H9 (cell line): ENCODE measurements around the gene ABCA7. TPM values are rescaled to one million over a fixed set of nuclear protein-coding genes. Genes with fewer than 3 reads are reported as not detected.
A peak's percentile ranks its signal among the peaks of the same experiment; 100 is the strongest.

ENCODE experiments used
- DNase-seq: peaks from one replicate; pipeline ENCODE4 v3.0.0-alpha.2; 2017
- H2AFZ ChIP-seq: one replicate; pipeline ENCODE4 v1.6.1; 2013; ENCODE audit warnings: mild to moderate bottlenecking, low read length, control low read depth, moderate library complexity
- H2AK5ac ChIP-seq: 2 replicates; pipeline ENCODE4 v1.6.1; 2013; ENCODE audit warnings: low read length, control low read depth, mixed read lengths; ENCODE audit not compliant: insufficient read length
- H2BK120ac ChIP-seq: one replicate; pipeline ENCODE4 v1.6.1; 2013; ENCODE audit warnings: low read depth, mild to moderate bottlenecking, low read length, control low read depth, inconsistent platforms; ENCODE audit not compliant: poor library complexity, severe bottlenecking
- H2BK12ac ChIP-seq: 2 replicates; pipeline ENCODE4 v1.6.1; 2013; ENCODE audit warnings: low read length, control low read depth, mixed read lengths, low read depth; ENCODE audit not compliant: insufficient read length
- H2BK15ac ChIP-seq: 2 replicates; pipeline ENCODE4 v1.6.1; 2013; ENCODE audit warnings: low read depth, low read length, control low read depth
- H2BK20ac ChIP-seq: one replicate; pipeline ENCODE4 v1.6.1; 2013; ENCODE audit warnings: low read depth, mild to moderate bottlenecking, low read length, control low read depth, inconsistent platforms; ENCODE audit not compliant: poor library complexity, severe bottlenecking
- H2BK5ac ChIP-seq: 2 replicates; pipeline ENCODE4 v1.6.1; 2013; ENCODE audit warnings: low read length, control low read depth, mixed read lengths; ENCODE audit not compliant: insufficient read length
- H3K14ac ChIP-seq: 2 replicates; pipeline ENCODE4 v1.6.1; 2013; ENCODE audit warnings: low read length, control low read depth; ENCODE audit not compliant: insufficient read depth
- H3K18ac ChIP-seq: 2 replicates; pipeline ENCODE4 v1.6.1; 2013; ENCODE audit warnings: low read depth, mild to moderate bottlenecking, mixed read lengths, low read length, control low read depth; ENCODE audit not compliant: insufficient read length
- H3K23ac ChIP-seq: 2 replicates; pipeline ENCODE4 v1.6.1; 2013; ENCODE audit warnings: low read length, control low read depth, mixed read lengths, low read depth; ENCODE audit not compliant: insufficient read length
- H3K23me2 ChIP-seq: 2 replicates; pipeline ENCODE4 v1.6.1; 2013; ENCODE audit warnings: low read depth, mild to moderate bottlenecking, mixed read lengths, low read length, control low read depth; ENCODE audit not compliant: insufficient read length, poor library complexity, severe bottlenecking
- H3K27ac ChIP-seq: 2 replicates; pipeline ENCODE4 v1.5.1; 2013; ENCODE audit warnings: low read length, control low read depth, mixed read lengths, low read depth; ENCODE audit not compliant: insufficient read length
- H3K27me3 ChIP-seq: 2 replicates; pipeline ENCODE4 v1.6.1; 2013; ENCODE audit warnings: low read length, control low read depth, inconsistent platforms; ENCODE audit not compliant: insufficient read depth
- H3K4ac ChIP-seq: 2 replicates; pipeline ENCODE4 v1.6.1; 2013; ENCODE audit warnings: low read depth, mild to moderate bottlenecking, control low read depth, inconsistent platforms, low read length, moderate library complexity
- H3K4me1 ChIP-seq: 2 replicates; pipeline ENCODE4 v1.6.1; 2013; ENCODE audit warnings: low read length, control low read depth, inconsistent platforms; ENCODE audit not compliant: insufficient read depth
- H3K4me2 ChIP-seq: 2 replicates; pipeline ENCODE4 v1.6.1; 2013; ENCODE audit warnings: low read length, control low read depth, mixed read lengths; ENCODE audit not compliant: insufficient read length, insufficient read depth
- H3K56ac ChIP-seq: 2 replicates; pipeline ENCODE4 v1.6.1; 2013; ENCODE audit warnings: low read depth, mild to moderate bottlenecking, mixed read lengths, low read length, control low read depth; ENCODE audit not compliant: insufficient read length
- H3K79me1 ChIP-seq: 2 replicates; pipeline ENCODE4 v1.6.1; 2013; ENCODE audit warnings: low read depth, mild to moderate bottlenecking, moderate library complexity, low read length, control low read depth, inconsistent platforms; ENCODE audit not compliant: insufficient read depth, poor library complexity, severe bottlenecking
- H3K79me2 ChIP-seq: 2 replicates; pipeline ENCODE4 v1.6.1; 2013; ENCODE audit warnings: low read length, control low read depth, inconsistent platforms; ENCODE audit not compliant: insufficient read depth
- H3K9ac ChIP-seq: 2 replicates; pipeline ENCODE4 v1.6.1; 2013; ENCODE audit warnings: low read length, control low read depth, mixed read lengths; ENCODE audit not compliant: insufficient read length; ENCODE audit errors: extremely low read depth
- H3K9me3 ChIP-seq: one replicate; pipeline ENCODE4 v1.6.1; 2013; ENCODE audit warnings: low read depth, low read length, inconsistent platforms; ENCODE audit not compliant: control insufficient read depth
- H3T11ph ChIP-seq: one replicate; pipeline ENCODE4 v1.6.1; 2013; ENCODE audit warnings: mild to moderate bottlenecking, low read length, control low read depth, inconsistent platforms
- H4K20me1 ChIP-seq: one replicate; pipeline ENCODE4 v1.6.1; 2013; ENCODE audit not compliant: control insufficient read depth, insufficient read length, insufficient read depth
- H4K5ac ChIP-seq: 2 replicates; pipeline ENCODE4 v1.6.1; 2013; ENCODE audit warnings: low read depth, mild to moderate bottlenecking, mixed read lengths, low read length, control low read depth; ENCODE audit not compliant: insufficient read length
- H4K8ac ChIP-seq: replicated peaks from 2 replicates; pipeline ENCODE4 v1.6.1; 2013; ENCODE audit warnings: low read length, control low read depth, mixed read lengths, low read depth; ENCODE audit not compliant: insufficient read length
- H4K91ac ChIP-seq: 2 replicates; pipeline ENCODE4 v1.6.1; 2013; ENCODE audit warnings: low read depth, mild to moderate bottlenecking, moderate library complexity, mixed read lengths, low read length, control low read depth; ENCODE audit not compliant: insufficient read length
- H3K27ac Mint-ChIP-seq, 3 experiments: 2 replicates in 2 of 3; 3 replicates in 1 of 3; pipeline ENCODE4 v1.8.0; 2020 to 2021; ENCODE audit warnings: mixed read lengths in 3 of 3, mild to moderate bottlenecking in 1 of 3, moderate library complexity in 1 of 3
- H3K27me3 Mint-ChIP-seq: 2 replicates; pipeline ENCODE4 v1.8.0; 2021; ENCODE audit warnings: low read depth, mild to moderate bottlenecking, moderate library complexity, mixed read lengths
- H3K36me3 Mint-ChIP-seq, 3 experiments: 2 replicates in 2 of 3; 3 replicates in 1 of 3; pipeline ENCODE4 v1.8.0; 2020 to 2021; ENCODE audit warnings: low read depth in 3 of 3, mixed read lengths in 3 of 3; ENCODE audit not compliant: insufficient read depth in 1 of 3
- H3K4me1 Mint-ChIP-seq, 2 experiments: 2 replicates each; pipeline ENCODE4 v1.8.0; 2020; ENCODE audit warnings: mixed read lengths in 2 of 2
- H3K4me3 Mint-ChIP-seq, 2 experiments: 2 replicates in 1 of 2; 3 replicates in 1 of 2; pipeline ENCODE4 v1.8.0; 2020 to 2021; ENCODE audit warnings: mild to moderate bottlenecking in 2 of 2, mixed read lengths in 2 of 2, moderate library complexity in 1 of 2
- H3K9me3 Mint-ChIP-seq, 2 experiments: 2 replicates in 1 of 2; 3 replicates in 1 of 2; pipeline ENCODE4 v1.8.0; 2020; ENCODE audit warnings: mild to moderate bottlenecking in 2 of 2, mixed read lengths in 2 of 2, moderate library complexity in 1 of 2
- WGBS: extraction: QIAGEN DNeasy Blood & Tissue Kit; methylation state at CpG from one replicate; pipeline ENCODE4 v1.1.7; 2013; ENCODE audit warnings: missing lambda C conversion rate, low lambda C conversion rate, mixed read lengths; ENCODE audit not compliant: insufficient read length; ENCODE audit errors: extremely low coverage; 5-methylcytosine and 5-hydroxymethylcytosine counted together
- total RNA-seq: library from RNA; stranded (reverse); gene quantifications from 2 replicates; pipeline ENCODE4 v1.2.1, GENCODE V29; 2021
- TF ChIP-seq, protein P1 (sequence below): fragments of 200-600 bp; sonication (generic); conservative IDR thresholded peaks from 3 replicates; pipeline ENCODE4 v1.8.0; 2021; ENCODE audit warnings: antibody characterized with exemption, mild to moderate bottlenecking

The ABCA7 gene
- total RNA-seq, 1 experiment from 2014 or later = 34.6 TPM

DNA sequence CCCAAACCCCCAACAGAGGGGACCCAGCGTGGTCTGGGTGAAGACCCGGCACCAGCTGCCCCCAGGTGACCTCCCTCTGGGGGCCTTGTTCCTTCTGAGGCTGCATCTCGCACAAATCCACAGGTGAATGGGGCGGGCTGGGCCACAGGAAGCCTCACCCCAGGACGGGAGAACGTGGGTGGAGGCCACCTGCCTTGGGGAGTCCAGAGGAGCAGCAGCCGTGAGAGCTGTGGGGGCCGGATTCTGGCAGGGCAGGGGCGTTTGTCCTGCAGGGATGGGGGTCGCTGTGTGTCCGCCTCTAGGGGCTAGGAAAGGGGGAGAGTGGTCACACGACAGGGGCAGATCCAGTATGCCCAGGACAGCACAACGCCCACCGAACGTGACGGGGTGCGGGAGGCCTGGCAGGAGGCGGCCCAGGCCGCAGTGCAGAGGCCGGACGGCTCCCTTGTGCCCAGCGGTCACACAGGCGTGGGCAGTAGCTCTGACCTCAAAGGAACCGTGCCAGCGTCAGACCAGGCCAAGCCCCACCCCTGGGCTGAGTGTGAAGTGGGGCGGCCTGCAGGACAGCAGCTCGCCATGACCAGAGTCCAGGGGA, 48.6 kb downstream of the ABCA7 start:
- TF ChIP-seq, protein P1, sequence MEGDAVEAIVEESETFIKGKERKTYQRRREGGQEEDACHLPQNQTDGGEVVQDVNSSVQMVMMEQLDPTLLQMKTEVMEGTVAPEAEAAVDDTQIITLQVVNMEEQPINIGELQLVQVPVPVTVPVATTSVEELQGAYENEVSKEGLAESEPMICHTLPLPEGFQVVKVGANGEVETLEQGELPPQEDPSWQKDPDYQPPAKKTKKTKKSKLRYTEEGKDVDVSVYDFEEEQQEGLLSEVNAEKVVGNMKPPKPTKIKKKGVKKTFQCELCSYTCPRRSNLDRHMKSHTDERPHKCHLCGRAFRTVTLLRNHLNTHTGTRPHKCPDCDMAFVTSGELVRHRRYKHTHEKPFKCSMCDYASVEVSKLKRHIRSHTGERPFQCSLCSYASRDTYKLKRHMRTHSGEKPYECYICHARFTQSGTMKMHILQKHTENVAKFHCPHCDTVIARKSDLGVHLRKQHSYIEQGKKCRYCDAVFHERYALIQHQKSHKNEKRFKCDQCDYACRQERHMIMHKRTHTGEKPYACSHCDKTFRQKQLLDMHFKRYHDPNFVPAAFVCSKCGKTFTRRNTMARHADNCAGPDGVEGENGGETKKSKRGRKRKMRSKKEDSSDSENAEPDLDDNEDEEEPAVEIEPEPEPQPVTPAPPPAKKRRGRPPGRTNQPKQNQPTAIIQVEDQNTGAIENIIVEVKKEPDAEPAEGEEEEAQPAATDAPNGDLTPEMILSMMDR = no peak
- Histone ChIP-seq H3K4ac (no peak overlapping the region), H4K8ac (no peak overlapping the region), H2BK12ac (no peak overlapping the region), H4K91ac (no peak overlapping the region), H3K14ac (no peak overlapping the region), H3K4me2 (no peak overlapping the region), H3K4me1 (no peaks in the 10 kb centered on the region), H3K9me3 (no peaks in the 10 kb centered on the region), H2BK5ac (no peak overlapping the region), H3K23me2 (no peaks in the 10 kb centered on the region), H4K20me1 (no peaks in the 10 kb centered on the region), H3T11ph (no peak overlapping the region), H3K27ac (no peak overlapping the region), H4K5ac (no peak overlapping the region), H2AK5ac (no peak overlapping the region), H2BK15ac (no peak overlapping the region), H3K9ac (no peak overlapping the region), H3K56ac (no peak overlapping the region), H3K27me3 (no peaks in the 10 kb centered on the region), H3K79me2 (no peaks in the 10 kb centered on the region), H3K23ac (no peak overlapping the region), H3K79me1 (no peaks in the 10 kb centered on the region), H2BK20ac (no peak overlapping the region), H2BK120ac (no peak overlapping the region), H3K18ac (no peak overlapping the region), H2AFZ (no peak overlapping the region)
- Mint-ChIP-seq H3K27me3 (no peaks in the 10 kb centered on the region), H3K4me1 (peaks cover under 1 to 2% of the 10 kb centered on the region in 2 experiments; a peak in 3 of 4 replicates), H3K9me3 (no peaks in the 10 kb centered on the region), H3K36me3 (peaks cover 17 to 58% (median 50%) of the 10 kb centered on the region in 3 experiments; a peak in 6 of 7 replicates), H3K4me3 (no peak overlapping the region), H3K27ac (peak overlapping the region in 1 of 3 experiments; percentile 70; a peak in 1 of 7 replicates)
- no peak for DNase-seq
- WGBS = no CpG with 5 or more reads among the region's 27 CpGs
